Activated T-cell treated with anti-CD3 and anti-CD28 coated beads, Interleukin-2, amount 50 U/mL, for 72 hours (primary cell): ENCODE data around the gene SLC44A1. TPM values are rescaled to one million over a fixed set of nuclear protein-coding genes. Genes with fewer than 3 reads are reported as not detected.
"Not testable (repeated sequence)": the region's sequence is repeated elsewhere in the genome, so short reads cannot be mapped to it uniquely, and the experiment has no call there.

Experiments used
- ATAC-seq, 2 donors: fragments of 150-1000 bp; cut with Tn5 transposase; replicated peaks in 1 of 2; 2 replicates each; pipeline ENCODE4 v1.10.0; 2021; ENCODE audit warnings: moderate library complexity in 2 of 2, mild to moderate bottlenecking in 1 of 2
- DNase-seq, 2 donors: peaks; one replicate each; pipeline ENCODE4 v3.0.0; 2021 to 2022; ENCODE audit warnings: mixed read lengths in 1 of 2
- H3K27ac Mint-ChIP-seq: one replicate; pipeline ENCODE4 v1.8.0; 2022; ENCODE audit warnings: mild to moderate bottlenecking, moderate library complexity, mixed read lengths
- H3K27me3 Mint-ChIP-seq: one replicate; pipeline ENCODE4 v1.8.0; 2022; ENCODE audit warnings: low read depth, mixed read lengths
- H3K36me3 Mint-ChIP-seq, 2 donors: one replicate each; pipeline ENCODE4 v1.8.0; 2022; ENCODE audit warnings: mixed read lengths in 2 of 2, mild to moderate bottlenecking in 1 of 2; ENCODE audit not compliant: insufficient read depth in 2 of 2
- H3K4me1 Mint-ChIP-seq: one replicate; pipeline ENCODE4 v1.8.0; 2022; ENCODE audit warnings: low read depth, mixed read lengths
- H3K4me3 Mint-ChIP-seq, 2 donors: one replicate each; pipeline ENCODE4 v1.8.0; 2022; ENCODE audit warnings: mild to moderate bottlenecking in 2 of 2, mixed read lengths in 2 of 2, moderate library complexity in 2 of 2
- H3K9me3 Mint-ChIP-seq, 2 donors: one replicate each; pipeline ENCODE4 v1.8.0; 2022; ENCODE audit warnings: mixed read lengths in 2 of 2
- total RNA-seq, 2 donors: library from RNA; stranded (reverse); gene quantifications; one replicate each; pipeline ENCODE4 v1.2.3, GENCODE V29; 2022

SLC44A1 gene
- total RNA-seq, 2 donors from 2014 or later = 10.0 to 11.8 TPM

GRCh38 chr9:105262497-105262896, 18.0 kb downstream of the SLC44A1 start:
- H3K27ac Mint-ChIP-seq = no peak overlapping the region
- H3K4me3 Mint-ChIP-seq = no peak overlapping the region
- H3K9me3 Mint-ChIP-seq = no peaks in the 10 kb centered on the region
- H3K27me3 Mint-ChIP-seq = no peaks in the 10 kb centered on the region
- no peak for ATAC-seq
- DNase-seq = no peak
- H3K36me3 Mint-ChIP-seq = no peaks in the 10 kb centered on the region
- H3K4me1 Mint-ChIP-seq = peaks cover 29% of the 10 kb centered on the region

- Mint-ChIP-seq H3K36me3 (no peaks in the 10 kb centered on the region), H3K27ac (no peak overlapping the region), H3K27me3 (no peaks in the 10 kb centered on the region), H3K4me3 (no peak overlapping the region), H3K4me1 (peaks cover 18% of the 10 kb centered on the region), H3K9me3 (no peaks in the 10 kb centered on the region)
- ATAC-seq (peak; percentile 21 to 31), DNase-seq (no peak)
Measured at GRCh38 chr9:105264380-105264779, 19.9 kb downstream of the SLC44A1 start.

- peaks cover 11% of the 10 kb centered on the region for H3K4me1 Mint-ChIP-seq
- DNase-seq, H3K36me3 Mint-ChIP-seq, ATAC-seq, H3K4me3 Mint-ChIP-seq, H3K27me3 Mint-ChIP-seq, H3K9me3 Mint-ChIP-seq, H3K27ac Mint-ChIP-seq: not testable (repeated sequence)
Measured at GRCh38 chr9:105268254-105268653, 23.8 kb downstream of the SLC44A1 start.

- Mint-ChIP-seq H3K27me3 (no peaks in the 10 kb centered on the region), H3K27ac (no peak overlapping the region), H3K9me3 (no peaks in the 10 kb centered on the region), H3K36me3 (no peaks in the 10 kb centered on the region), H3K4me3 (no peak overlapping the region), H3K4me1 (peaks cover 2% of the 10 kb centered on the region)
- no peak for ATAC-seq
- DNase-seq = no peak
Measured at GRCh38 chr9:105269593-105269992, 25.1 kb downstream of the SLC44A1 start.

- no peaks in the 10 kb centered on the region for H3K4me1 Mint-ChIP-seq
- ATAC-seq = no peak
Measured at GRCh38 chr9:105270711-105271110, 26.3 kb downstream of the SLC44A1 start.

GRCh38 chr9:105273731-105274130, 29.3 kb downstream of the SLC44A1 start:
- Mint-ChIP-seq H3K4me1 (no peaks in the 10 kb centered on the region), H3K27ac (no peak overlapping the region), H3K9me3 (no peaks in the 10 kb centered on the region), H3K4me3 (no peak overlapping the region), H3K27me3 (no peaks in the 10 kb centered on the region), H3K36me3 (no peaks in the 10 kb centered on the region)
- no peak for DNase-seq
- ATAC-seq = no peak

More at GRCh38 chr9:105270711-105271110, 26.3 kb downstream of the SLC44A1 start:
- H3K4me3 Mint-ChIP-seq = no peak overlapping the region
- no peak for DNase-seq
- peak overlapping the region; percentile 54 for H3K27ac Mint-ChIP-seq
- no peaks in the 10 kb centered on the region for H3K27me3 Mint-ChIP-seq
- no peaks in the 10 kb centered on the region for H3K9me3 Mint-ChIP-seq
- no peaks in the 10 kb centered on the region for H3K36me3 Mint-ChIP-seq

GRCh38 chr9:105275111-105275510, 30.7 kb downstream of the SLC44A1 start:
- H3K4me3 Mint-ChIP-seq = no peak overlapping the region
- no peaks in the 10 kb centered on the region for H3K36me3 Mint-ChIP-seq
- H3K4me1 Mint-ChIP-seq = no peaks in the 10 kb centered on the region
- H3K27me3 Mint-ChIP-seq = no peaks in the 10 kb centered on the region
- no peak overlapping the region for H3K27ac Mint-ChIP-seq
- no peaks in the 10 kb centered on the region for H3K9me3 Mint-ChIP-seq
- no peak for DNase-seq
- ATAC-seq = no peak

GRCh38 chr9:105275938-105276337, 31.5 kb downstream of the SLC44A1 start:
- no peaks in the 10 kb centered on the region for H3K27me3 Mint-ChIP-seq
- no peaks in the 10 kb centered on the region for H3K9me3 Mint-ChIP-seq
- no peak overlapping the region for H3K4me3 Mint-ChIP-seq
- H3K36me3 Mint-ChIP-seq = no peaks in the 10 kb centered on the region
- ATAC-seq (no peak), DNase-seq (no peak)
- H3K27ac Mint-ChIP-seq = no peak overlapping the region
- H3K4me1 Mint-ChIP-seq = no peaks in the 10 kb centered on the region

GRCh38 chr9:105278751-105279150, 34.3 kb downstream of the SLC44A1 start:
- H3K4me3 Mint-ChIP-seq = no peak overlapping the region
- H3K9me3 Mint-ChIP-seq = no peaks in the 10 kb centered on the region
- H3K27me3 Mint-ChIP-seq = no peaks in the 10 kb centered on the region
- H3K27ac Mint-ChIP-seq = no peak overlapping the region
- DNase-seq (no peak), ATAC-seq (no peak)
- no peaks in the 10 kb centered on the region for H3K36me3 Mint-ChIP-seq
- no peaks in the 10 kb centered on the region for H3K4me1 Mint-ChIP-seq

GRCh38 chr9:105280691-105281090, 36.2 kb downstream of the SLC44A1 start:
- Mint-ChIP-seq H3K27me3 (no peaks in the 10 kb centered on the region), H3K4me3 (no peak overlapping the region), H3K36me3 (no peaks in the 10 kb centered on the region), H3K4me1 (peaks cover 9% of the 10 kb centered on the region), H3K27ac (no peak overlapping the region), H3K9me3 (no peaks in the 10 kb centered on the region)
- ATAC-seq = no peak
- no peak for DNase-seq

GRCh38 chr9:105281272-105281671, 36.8 kb downstream of the SLC44A1 start:
- Mint-ChIP-seq H3K36me3 (no peaks in the 10 kb centered on the region), H3K27ac (no peak overlapping the region), H3K4me3 (no peak overlapping the region), H3K27me3 (no peaks in the 10 kb centered on the region), H3K9me3 (no peaks in the 10 kb centered on the region), H3K4me1 (peaks cover 9% of the 10 kb centered on the region)
- ATAC-seq (no peak), DNase-seq (no peak)

- H3K36me3 Mint-ChIP-seq = no peaks in the 10 kb centered on the region
- no peaks in the 10 kb centered on the region for H3K27me3 Mint-ChIP-seq
- no peak overlapping the region for H3K27ac Mint-ChIP-seq
- H3K9me3 Mint-ChIP-seq = no peaks in the 10 kb centered on the region
- no peak overlapping the region for H3K4me3 Mint-ChIP-seq
- DNase-seq = no peak
- ATAC-seq = no peak
- H3K4me1 Mint-ChIP-seq = peaks cover 9% of the 10 kb centered on the region
Measured at GRCh38 chr9:105281926-105282325, 37.5 kb downstream of the SLC44A1 start.

GRCh38 chr9:105282870-105283621, 38.6 kb downstream of the SLC44A1 start:
- Mint-ChIP-seq H3K4me1 (peaks cover 9% of the 10 kb centered on the region), H3K4me3 (no peak overlapping the region)
- no peak for ATAC-seq

GRCh38 chr9:105283795-105284194, 39.3 kb downstream of the SLC44A1 start:
- Mint-ChIP-seq H3K27ac (no peak overlapping the region), H3K9me3 (no peaks in the 10 kb centered on the region), H3K4me1 (peaks cover 9% of the 10 kb centered on the region), H3K36me3 (no peaks in the 10 kb centered on the region), H3K27me3 (no peaks in the 10 kb centered on the region), H3K4me3 (no peak overlapping the region)
- no peak for DNase-seq
- ATAC-seq = no peak

More at GRCh38 chr9:105282870-105283621, 38.6 kb downstream of the SLC44A1 start:
- no peak for DNase-seq
- H3K27ac Mint-ChIP-seq = no peak overlapping the region
- no peaks in the 10 kb centered on the region for H3K36me3 Mint-ChIP-seq
- H3K27me3 Mint-ChIP-seq = no peaks in the 10 kb centered on the region
- no peaks in the 10 kb centered on the region for H3K9me3 Mint-ChIP-seq
